ENCODE data around the gene CYTH1.

GRCh38 chr17:78672005-78672404 is 110.1 kb downstream of the CYTH1 start:
- no peak; the same call in 1 of the 2 replicates for TF ChIP-seq GLIS3 (CRISPR knock-in tag; IDR thresholded peaks at IDR 0.05)
- TF ChIP-seq CREB5 (CRISPR knock-in tag; IDR thresholded peaks at IDR 0.05; ENCODE audit: low read depth): no peak
- TF ChIP-seq PATZ1 (CRISPR knock-in tag; IDR thresholded peaks at IDR 0.05; ENCODE audit: borderline replicate concordance): no peak
- TF ChIP-seq ARNTL (CRISPR knock-in tag; IDR thresholded peaks at IDR 0.05; ENCODE audit: borderline replicate concordance, low read depth): no peak
- no peak for TF ChIP-seq BACH2 (CRISPR knock-in tag; IDR thresholded peaks at IDR 0.05; ENCODE audit: borderline replicate concordance)
- no peak for TF ChIP-seq ISL1 (CRISPR knock-in tag; IDR thresholded peaks at IDR 0.05)
- no peak for TF ChIP-seq PPARA (CRISPR knock-in tag; IDR thresholded peaks at IDR 0.05; ENCODE audit: borderline replicate concordance)
- TF ChIP-seq ZFP3 (CRISPR knock-in tag; IDR thresholded peaks at IDR 0.05): no peak
- 0 out of 2 replicates have a peak, but pooled peaks have one; percentile 18 for TF ChIP-seq SNAI2 (CRISPR knock-in tag; IDR thresholded peaks at IDR 0.05)
- TF ChIP-seq TCF4 (CRISPR knock-in tag; IDR thresholded peaks at IDR 0.05; ENCODE audit: borderline replicate concordance): no peak

All from SK-N-SH treated with all-trans-retinoic acid at 6 μM for 48 hours (cell line).